GM12878 (cell line): Measurements from ENCODE around the gene SETBP1. TPM values are rescaled to one million over a fixed set of nuclear protein-coding genes. Genes with fewer than 3 reads are reported as not detected.

ENCODE experiments used
- ATAC-seq: fragments of 200-7000 bp; cut with Tn5 transposase; 3 replicates; pipeline ENCODE4 v1.9.1; 2020; ENCODE audit warnings: mild to moderate bottlenecking, moderate library complexity
- BruUV-seq: library from RNA; stranded (reverse); fragments of 400-500 nt; replicated peaks from 2 replicates; lab custom pipeline; 2021; lab: Mats Ljungman, UMichigan
- CTCF ChIA-PET: fragments of 300-600 bp; sonication (Branson Sonifier 250); formaldehyde crosslinking; extraction: SDS; loops from one replicate; lab custom pipeline; 2021; ENCODE audit warnings: inconsistent platforms; lab: Yijun Ruan, JAX
- POLR2A ChIA-PET: fragments of 350-600 bp; formaldehyde crosslinking; extraction: SDS; loops from one replicate; lab custom pipeline; 2021; ENCODE audit warnings: inconsistent platforms; lab: Charles Lee
- RAD21 ChIA-PET: fragments of 300-600 bp; sonication (Branson Sonifier 250); formaldehyde crosslinking; loops from one replicate; lab custom pipeline; 2023; ENCODE audit warnings: antibody characterized with exemption; ENCODE audit not compliant: unreplicated experiment; lab: Charles Lee
- SMC1A ChIA-PET: fragments of 300-600 bp; sonication (Branson Sonifier 250); formaldehyde crosslinking; loops from one replicate; lab custom pipeline; 2023; ENCODE audit not compliant: unreplicated experiment, uncharacterized antibody; lab: Charles Lee
- DNase-seq: peaks from one replicate; pipeline ENCODE4 v3.0.0-alpha.2; 2011; ENCODE audit warnings: low read depth, low spot score
- FAIRE-seq: peaks from 3 replicates; lab custom pipeline; 2011; peaks lifted over from hg19 to GRCh38; lab: Jason Lieb, UNC
- H2AFZ ChIP-seq: 2 replicates; pipeline ENCODE4 v1.6.0; 2011; ENCODE audit warnings: low read depth, low read length, control low read depth; ENCODE audit not compliant: control insufficient read depth
- H3K27ac ChIP-seq: 2 replicates; pipeline ENCODE4 v1.5.1; 2011; ENCODE audit warnings: control low read depth; ENCODE audit not compliant: control insufficient read depth, insufficient read depth
- H3K27me3 ChIP-seq, 2 experiments: replicated peaks in 1 of 2; 2 replicates each; pipeline versions ENCODE4 v1.6.0 to v1.6.1; 2011; ENCODE audit warnings: low read length in 1 of 2; ENCODE audit not compliant: control insufficient read depth in 2 of 2, insufficient read depth in 2 of 2
- H3K36me3 ChIP-seq, 2 experiments: 2 replicates each; pipeline ENCODE4 v1.5.1; 2011; ENCODE audit warnings: low read length in 1 of 2; ENCODE audit not compliant: control insufficient read depth in 2 of 2, insufficient read depth in 2 of 2
- H3K4me1 ChIP-seq: 2 replicates; pipeline ENCODE4 v1.6.1; 2011; ENCODE audit warnings: mild to moderate bottlenecking, low read length, moderate library complexity, mixed read lengths; ENCODE audit not compliant: control insufficient read depth, insufficient read depth
- H3K4me2 ChIP-seq: 2 replicates; pipeline ENCODE4 v1.6.0; 2011; ENCODE audit warnings: control low read depth; ENCODE audit not compliant: control insufficient read depth, insufficient read depth
- H3K4me3 ChIP-seq: fragments of 200-600 bp; sonication (generic); 2 replicates; pipeline ENCODE4 v1.5.1; 2016
- H3K79me2 ChIP-seq: 2 replicates; pipeline ENCODE4 v1.6.0; 2011; ENCODE audit warnings: low read length; ENCODE audit not compliant: control insufficient read depth, insufficient read depth
- H3K9ac ChIP-seq: 2 replicates; pipeline ENCODE4 v1.8.0; 2011; ENCODE audit warnings: low read length, control low read depth, mixed read lengths; ENCODE audit not compliant: control insufficient read depth, insufficient read depth
- H3K9me3 ChIP-seq: replicated peaks from 3 replicates; pipeline ENCODE4 v1.5.1; 2011; ENCODE audit warnings: mild to moderate bottlenecking, low read length; ENCODE audit not compliant: control insufficient read depth, insufficient read depth
- H4K20me1 ChIP-seq: 2 replicates; pipeline ENCODE4 v1.6.0; 2011; ENCODE audit not compliant: control insufficient read depth, insufficient read depth
- ASH2L ChIP-seq: fragments of 300-600, 200-600 bp; sonication (generic); IDR thresholded peaks from 2 replicates; pipeline ENCODE4 v1.6.1; 2017; ENCODE audit warnings: low read depth, mild to moderate bottlenecking, borderline replicate concordance
- ATF3 ChIP-seq: IDR thresholded peaks from 2 replicates; pipeline ENCODE4 v1.6.1; 2011; ENCODE audit warnings: low read depth, mild to moderate bottlenecking, low read length, moderate library complexity, borderline replicate concordance; ENCODE audit errors: extremely low read depth
- EED ChIP-seq: sonication (generic); IDR thresholded peaks from 2 replicates; pipeline ENCODE4 v1.6.1; 2016; ENCODE audit warnings: antibody characterized with exemption, low read depth
- FOXK2 ChIP-seq: fragments of 450-650 bp; IDR thresholded peaks from 2 replicates; pipeline ENCODE4 v1.6.1; 2017; ENCODE audit warnings: mild to moderate bottlenecking, moderate library complexity
- FOXM1 ChIP-seq: IDR thresholded peaks from 2 replicates; pipeline ENCODE4 v1.6.1; 2012; ENCODE audit warnings: low read depth, mild to moderate bottlenecking, inconsistent platforms, low read length, moderate library complexity
- MLLT1 ChIP-seq: fragments of 450-650 bp; IDR thresholded peaks from 2 replicates; pipeline ENCODE4 v1.6.1; 2016; ENCODE audit warnings: mild to moderate bottlenecking
- NR2C2 ChIP-seq: IDR thresholded peaks from 2 replicates; pipeline ENCODE4 v1.6.1; 2011; ENCODE audit warnings: borderline replicate concordance, low read depth; ENCODE audit not compliant: control insufficient read depth, insufficient read length
- PML ChIP-seq: IDR thresholded peaks from 2 replicates; pipeline ENCODE4 v1.6.1; 2012; ENCODE audit warnings: low read length, inconsistent platforms
- POU2F2 ChIP-seq: IDR thresholded peaks from 3 replicates; pipeline ENCODE4 v1.6.1; 2011; ENCODE audit warnings: low read depth, mild to moderate bottlenecking, low read length, borderline replicate concordance
- RELA ChIP-seq: fragments of 450-650 bp; IDR thresholded peaks from 2 replicates; pipeline ENCODE4 v1.8.0; 2014; ENCODE audit warnings: borderline replicate concordance; ENCODE audit not compliant: partially characterized antibody
- RUNX3 ChIP-seq: IDR thresholded peaks from 2 replicates; pipeline ENCODE4 v1.6.1; 2012; ENCODE audit warnings: low read length, inconsistent platforms
- SP1 ChIP-seq: IDR thresholded peaks from one replicate; pipeline ENCODE4 v1.6.1; 2011; ENCODE audit warnings: low read depth, low read length
- STAT3 ChIP-seq: IDR thresholded peaks from 2 replicates; pipeline ENCODE4 v1.6.1; 2011; ENCODE audit warnings: low read depth, low read length, improper control_type of control experiment
- WGBS: methylation state at CpG from one replicate; pipeline ENCODE4 v1.1.6; 2016; ENCODE audit warnings: low lambda C conversion rate; ENCODE audit not compliant: insufficient replicate concordance, insufficient coverage; ENCODE audit errors: missing lambda C conversion rate; 5-methylcytosine and 5-hydroxymethylcytosine counted together
- in situ Hi-C: fragments of 300-500 bp; cut with MboI; formaldehyde crosslinking; loops from 9 replicates; pipeline ENCODE4 v1.14.3; 2018; ENCODE audit warnings: mixed read lengths
- intact Hi-C: fragments of 100-400 bp; cut with micrococcal nuclease; formaldehyde crosslinking; loops from one replicate; pipeline ENCODE4 v1.14.2; 2022; ENCODE audit not compliant: unreplicated experiment
- polyA plus RNA-seq, 11 experiments: library from polyadenylated mRNA; depleted of rRNA in 4 of 11; unstranded in 6 of 11; stranded (reverse) in 5 of 11; fragments of >200 nt; fragmentation: Nextera tagmentation in 4 of 11; fragmentation: Illumina TruSeq in 1 of 11; extraction: Ambion mirVana in 4 of 11; extraction: Trizol in 1 of 11; gene quantifications; 1 replicate in 1 of 11; 2 replicates in 10 of 11; pipeline versions ENCODE4 v1.2.1 to v1.2.3, GENCODE V29; 2011 to 2016; ENCODE audit warnings: inconsistent platforms in 2 of 11, missing spikeins in 2 of 11, low read depth in 1 of 11
- total RNA-seq, 4 experiments: library from RNA; depleted of rRNA in 3 of 4; stranded (reverse); fragments of >200 nt in 3 of 4; fragmentation: Illumina TruSeq in 1 of 4; extraction: Trizol in 1 of 4; gene quantifications; 2 replicates each; pipeline versions ENCODE4 v1.2.1 to v1.2.3, GENCODE V29; 2013 to 2021
- TF ChIP-seq, protein P1 (sequence below): fragments of 450-650 bp; formaldehyde crosslinking; IDR thresholded peaks from 2 replicates; pipeline ENCODE4 v1.5.0; 2022; ENCODE audit warnings: mild to moderate bottlenecking, missing genetic modification characterization
- TF ChIP-seq, protein P2 (sequence below): fragments of 450-650 bp; IDR thresholded peaks from 2 replicates; pipeline ENCODE4 v1.6.1; 2018; ENCODE audit warnings: borderline replicate concordance, mild to moderate bottlenecking; ENCODE audit not compliant: partially characterized antibody

SETBP1 gene
- total and polyA plus RNA-seq, 10 of the 15 experiments (the other 5 are each of a cell fraction or from before 2014, with no cell fraction given) = 0.99 to 29.7 (median 8.3) TPM

- TF ChIP-seq EED (no peak), PML (no peak), ATF3 (no peak), RUNX3 (no peak), STAT3 (no peak), FOXM1 (no peak)
- TF ChIP-seq, protein P1, sequence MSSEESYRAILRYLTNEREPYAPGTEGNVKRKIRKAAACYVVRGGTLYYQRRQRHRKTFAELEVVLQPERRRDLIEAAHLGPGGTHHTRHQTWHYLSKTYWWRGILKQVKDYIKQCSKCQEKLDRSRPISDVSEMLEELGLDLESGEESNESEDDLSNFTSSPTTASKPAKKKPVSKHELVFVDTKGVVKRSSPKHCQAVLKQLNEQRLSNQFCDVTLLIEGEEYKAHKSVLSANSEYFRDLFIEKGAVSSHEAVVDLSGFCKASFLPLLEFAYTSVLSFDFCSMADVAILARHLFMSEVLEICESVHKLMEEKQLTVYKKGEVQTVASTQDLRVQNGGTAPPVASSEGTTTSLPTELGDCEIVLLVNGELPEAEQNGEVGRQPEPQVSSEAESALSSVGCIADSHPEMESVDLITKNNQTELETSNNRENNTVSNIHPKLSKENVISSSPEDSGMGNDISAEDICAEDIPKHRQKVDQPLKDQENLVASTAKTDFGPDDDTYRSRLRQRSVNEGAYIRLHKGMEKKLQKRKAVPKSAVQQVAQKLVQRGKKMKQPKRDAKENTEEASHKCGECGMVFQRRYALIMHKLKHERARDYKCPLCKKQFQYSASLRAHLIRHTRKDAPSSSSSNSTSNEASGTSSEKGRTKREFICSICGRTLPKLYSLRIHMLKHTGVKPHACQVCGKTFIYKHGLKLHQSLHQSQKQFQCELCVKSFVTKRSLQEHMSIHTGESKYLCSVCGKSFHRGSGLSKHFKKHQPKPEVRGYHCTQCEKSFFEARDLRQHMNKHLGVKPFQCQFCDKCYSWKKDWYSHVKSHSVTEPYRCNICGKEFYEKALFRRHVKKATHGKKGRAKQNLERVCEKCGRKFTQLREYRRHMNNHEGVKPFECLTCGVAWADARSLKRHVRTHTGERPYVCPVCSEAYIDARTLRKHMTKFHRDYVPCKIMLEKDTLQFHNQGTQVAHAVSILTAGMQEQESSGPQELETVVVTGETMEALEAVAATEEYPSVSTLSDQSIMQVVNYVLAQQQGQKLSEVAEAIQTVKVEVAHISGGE (CRISPR knock-in tag) = no peak
Measured at GRCh38 chr18:45060102-45060501, 379.4 kb downstream of the SETBP1 start (continued).

DNA sequence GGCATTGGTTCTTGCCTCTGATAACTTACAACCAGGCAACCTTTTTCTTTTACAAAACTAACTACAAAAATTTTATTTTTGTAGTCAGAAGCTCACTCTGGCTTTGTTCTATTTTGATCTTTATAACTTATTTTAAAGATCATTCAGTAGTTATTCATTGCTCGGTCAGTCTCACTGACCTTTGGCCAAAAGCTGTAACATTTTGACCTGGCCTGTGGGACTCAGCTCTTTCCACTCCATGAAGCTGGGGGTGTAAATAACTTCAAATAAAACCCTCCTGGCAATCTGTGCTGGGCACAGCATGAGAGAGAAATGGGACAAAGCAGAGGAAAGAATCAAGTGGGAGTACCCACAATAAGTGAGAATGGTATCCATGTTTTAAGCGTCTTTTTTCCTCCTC lies 380.7 kb downstream of the SETBP1 start:
- no peaks in the 10 kb centered on the region; the same call in 2 of the 3 replicates for H3K9me3 ChIP-seq
- FAIRE-seq (no peak), DNase-seq (no peak), ATAC-seq (no peak)
- H3K4me3 ChIP-seq = no peak overlapping the region
- no peaks in the 10 kb centered on the region for H3K79me2 ChIP-seq
- BruUV-seq = no TSS peak
- H2AFZ ChIP-seq = no peak overlapping the region
- in situ Hi-C loops = no loop called here
- H3K27ac ChIP-seq = no peak overlapping the region
- no peaks in the 10 kb centered on the region for H4K20me1 ChIP-seq
- WGBS = 83% methylated on average over 2 of the region's 2 CpGs
- RAD21 ChIA-PET = no interaction called here
- POLR2A ChIA-PET = no interaction called here
- CTCF ChIA-PET = interaction anchor here (1.6 kb wide), 1 partner anchor 152 kb away, joined by 8 read pairs; no protein-coding TSS in a partner anchor
- no peaks in the 10 kb centered on the region for H3K4me1 ChIP-seq
- intact Hi-C loops = no loop called here
- no peak overlapping the region for H3K4me2 ChIP-seq
- H3K36me3 ChIP-seq = no peaks in the 10 kb centered on the region; a peak in 1 of 4 replicates
- SMC1A ChIA-PET = interaction anchor here (1.3 to 2.2 kb wide), 2 partner anchors 12 to 65 kb away, joined by 3 to 4 read pairs; no protein-coding TSS in a partner anchor
- no peaks in the 10 kb centered on the region for H3K27me3 ChIP-seq
- no peak overlapping the region for H3K9ac ChIP-seq
- no peak for TF ChIP-seq POU2F2
- no peak for TF ChIP-seq RELA
- TF ChIP-seq SP1 = no peak
- TF ChIP-seq ASH2L = no peak
- no peak for TF ChIP-seq NR2C2
- TF ChIP-seq, protein P2, sequence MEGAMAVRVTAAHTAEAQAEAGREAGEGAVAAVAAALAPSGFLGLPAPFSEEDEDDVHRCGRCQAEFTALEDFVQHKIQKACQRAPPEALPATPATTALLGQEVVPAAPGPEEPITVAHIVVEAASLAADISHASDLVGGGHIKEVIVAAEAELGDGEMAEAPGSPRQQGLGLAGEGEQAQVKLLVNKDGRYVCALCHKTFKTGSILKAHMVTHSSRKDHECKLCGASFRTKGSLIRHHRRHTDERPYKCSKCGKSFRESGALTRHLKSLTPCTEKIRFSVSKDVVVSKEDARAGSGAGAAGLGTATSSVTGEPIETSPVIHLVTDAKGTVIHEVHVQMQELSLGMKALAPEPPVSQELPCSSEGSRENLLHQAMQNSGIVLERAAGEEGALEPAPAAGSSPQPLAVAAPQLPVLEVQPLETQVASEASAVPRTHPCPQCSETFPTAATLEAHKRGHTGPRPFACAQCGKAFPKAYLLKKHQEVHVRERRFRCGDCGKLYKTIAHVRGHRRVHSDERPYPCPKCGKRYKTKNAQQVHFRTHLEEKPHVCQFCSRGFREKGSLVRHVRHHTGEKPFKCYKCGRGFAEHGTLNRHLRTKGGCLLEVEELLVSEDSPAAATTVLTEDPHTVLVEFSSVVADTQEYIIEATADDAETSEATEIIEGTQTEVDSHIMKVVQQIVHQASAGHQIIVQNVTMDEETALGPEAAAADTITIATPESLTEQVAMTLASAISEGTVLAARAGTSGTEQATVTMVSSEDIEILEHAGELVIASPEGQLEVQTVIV = no peak
- TF ChIP-seq MLLT1 = no peak
- no peak for TF ChIP-seq FOXK2
